ENCODE measurements around the gene CYYR1.

Gene CYYR1

DNA sequence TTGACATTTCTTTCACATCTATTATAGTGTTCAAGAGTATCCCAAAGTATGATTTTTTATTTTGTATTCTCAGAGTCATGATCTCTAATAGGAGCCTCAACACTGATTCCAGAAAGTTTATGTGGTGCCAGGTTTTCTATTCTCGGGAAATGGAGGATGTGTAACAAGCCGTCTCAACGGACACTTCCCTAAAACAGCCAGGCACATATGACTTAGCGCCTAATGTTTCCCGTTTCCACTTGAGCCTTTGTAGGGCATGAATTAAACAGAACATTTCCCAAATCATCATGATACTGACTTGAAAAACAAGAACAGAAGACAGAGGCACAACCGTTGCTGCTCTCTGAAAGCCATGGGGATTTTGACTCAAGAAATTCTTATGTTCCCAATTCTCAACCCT lies 8.0 kb downstream of the CYYR1 start:
- TF ChIP-seq, protein P1, sequence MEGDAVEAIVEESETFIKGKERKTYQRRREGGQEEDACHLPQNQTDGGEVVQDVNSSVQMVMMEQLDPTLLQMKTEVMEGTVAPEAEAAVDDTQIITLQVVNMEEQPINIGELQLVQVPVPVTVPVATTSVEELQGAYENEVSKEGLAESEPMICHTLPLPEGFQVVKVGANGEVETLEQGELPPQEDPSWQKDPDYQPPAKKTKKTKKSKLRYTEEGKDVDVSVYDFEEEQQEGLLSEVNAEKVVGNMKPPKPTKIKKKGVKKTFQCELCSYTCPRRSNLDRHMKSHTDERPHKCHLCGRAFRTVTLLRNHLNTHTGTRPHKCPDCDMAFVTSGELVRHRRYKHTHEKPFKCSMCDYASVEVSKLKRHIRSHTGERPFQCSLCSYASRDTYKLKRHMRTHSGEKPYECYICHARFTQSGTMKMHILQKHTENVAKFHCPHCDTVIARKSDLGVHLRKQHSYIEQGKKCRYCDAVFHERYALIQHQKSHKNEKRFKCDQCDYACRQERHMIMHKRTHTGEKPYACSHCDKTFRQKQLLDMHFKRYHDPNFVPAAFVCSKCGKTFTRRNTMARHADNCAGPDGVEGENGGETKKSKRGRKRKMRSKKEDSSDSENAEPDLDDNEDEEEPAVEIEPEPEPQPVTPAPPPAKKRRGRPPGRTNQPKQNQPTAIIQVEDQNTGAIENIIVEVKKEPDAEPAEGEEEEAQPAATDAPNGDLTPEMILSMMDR (IDR thresholded peaks at IDR 0.05): no peak

DNA sequence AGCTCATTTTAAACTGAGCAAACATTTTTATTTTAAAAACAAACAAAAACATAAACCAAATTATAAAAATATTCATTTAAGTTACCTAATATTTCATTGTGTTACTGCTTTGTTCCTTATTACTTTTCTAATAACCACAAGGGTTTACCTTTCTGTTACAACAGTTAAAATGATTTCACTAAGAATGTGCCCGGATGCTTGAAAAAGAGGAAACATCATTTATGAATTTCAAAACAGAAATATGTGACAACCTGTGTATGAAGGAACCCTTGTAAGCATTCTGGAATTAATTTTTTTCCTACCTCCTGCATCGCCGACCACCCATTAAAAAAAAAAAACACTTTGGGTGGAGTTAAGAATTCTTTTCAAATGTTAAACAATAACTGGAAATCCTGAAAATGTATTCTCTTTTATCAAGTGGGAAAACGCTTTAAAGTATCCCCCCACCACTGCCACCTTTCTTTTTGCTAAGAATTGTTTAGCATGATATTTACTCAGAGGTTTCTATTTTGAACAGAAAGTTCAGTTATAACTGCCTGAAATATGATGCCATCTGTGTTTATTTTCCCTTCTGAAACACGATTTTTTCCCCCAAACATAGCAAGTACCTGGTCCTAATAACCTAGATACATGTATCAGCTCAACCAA lies 9.1 kb downstream of the CYYR1 start:
- TF ChIP-seq, protein P1 (IDR thresholded peaks at IDR 0.05): no peak

DNA sequence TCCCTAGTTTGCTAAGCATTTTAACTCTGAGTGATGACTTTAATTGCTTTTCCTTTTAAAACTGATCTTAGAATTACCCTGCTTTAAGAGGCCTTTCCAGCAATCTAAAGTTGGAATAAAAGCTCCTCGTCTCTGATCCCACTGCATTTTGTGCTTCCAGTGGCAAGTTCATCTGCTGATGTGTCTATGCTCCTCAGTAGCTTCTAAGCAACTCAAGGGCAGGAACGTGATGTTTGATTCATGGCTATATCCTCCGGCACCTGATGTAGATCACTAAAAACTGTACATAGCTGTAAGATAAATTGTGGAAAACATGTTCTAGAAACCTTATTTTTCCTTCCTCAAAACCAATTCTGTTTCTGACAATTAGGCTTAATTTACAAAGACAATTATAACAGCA lies 12.5 kb downstream of the CYYR1 start:
- TF ChIP-seq, protein P1 (IDR thresholded peaks at IDR 0.05): no peak

DNA sequence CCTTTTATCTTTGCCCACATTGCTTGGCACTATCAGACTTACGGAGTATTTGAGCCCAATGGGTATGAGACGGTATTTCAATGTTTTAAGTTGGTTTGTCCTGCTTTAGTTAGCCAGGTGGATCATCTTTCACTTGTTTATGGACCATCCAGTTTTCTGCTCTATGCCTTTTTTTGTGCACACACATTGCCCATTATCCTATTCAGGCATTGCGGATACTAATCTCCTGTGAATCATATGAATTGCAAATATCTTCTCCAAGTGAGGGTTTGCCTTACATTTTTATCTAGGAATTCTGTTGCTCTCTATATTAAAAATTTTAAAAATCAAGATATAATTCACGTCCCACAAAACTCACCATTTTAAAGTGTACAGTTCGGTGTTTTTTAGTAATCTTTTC lies 14.0 kb downstream of the CYYR1 start:
- TF ChIP-seq, protein P1 (IDR thresholded peaks at IDR 0.05): no peak

DNA sequence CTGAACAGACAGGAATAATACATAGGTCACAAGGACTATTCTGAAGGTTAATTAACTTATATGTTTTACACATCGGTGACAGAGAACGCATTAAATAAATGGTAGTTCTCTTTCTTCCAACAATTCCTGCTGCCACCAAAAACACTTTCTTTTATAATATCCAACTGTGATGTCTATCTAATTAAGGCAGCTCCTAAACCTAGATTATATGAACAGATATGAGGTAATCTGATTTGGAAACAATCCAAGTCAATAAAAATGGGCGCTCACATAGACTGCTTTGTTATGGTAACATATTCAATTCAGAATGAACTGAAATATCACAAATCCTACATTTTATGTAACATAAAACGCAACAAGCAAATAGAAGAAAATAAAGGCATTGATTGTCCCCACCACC lies 16.0 kb downstream of the CYYR1 start:
- TF ChIP-seq, protein P1 (IDR thresholded peaks at IDR 0.05): no peak

DNA sequence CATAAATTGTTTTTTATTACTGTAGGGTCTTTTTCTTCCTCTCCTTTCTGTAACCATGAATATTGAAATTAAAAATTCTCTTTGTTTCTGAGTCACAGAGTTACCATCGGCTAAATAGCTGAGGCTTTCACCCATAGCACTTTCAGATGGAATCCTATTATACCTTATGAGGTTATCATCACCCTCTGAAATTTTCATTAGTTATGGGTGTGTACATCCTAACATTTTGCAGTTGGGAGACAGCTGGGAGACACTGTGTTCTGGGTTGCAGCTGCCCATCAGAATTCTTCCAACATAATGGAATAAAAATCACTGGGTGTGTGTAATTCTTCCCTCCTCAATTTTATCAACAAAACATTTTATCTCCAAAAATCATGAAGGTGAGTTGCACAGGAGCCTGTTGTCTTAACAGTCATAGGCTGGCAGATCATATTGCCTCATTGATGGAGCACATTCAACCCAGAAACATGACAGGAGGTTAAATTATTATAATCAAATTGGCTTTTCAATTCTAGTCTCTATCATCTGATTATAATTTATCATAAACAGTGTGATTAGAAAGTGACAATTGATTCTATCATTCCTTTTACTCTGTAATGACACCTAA lies 17.4 kb downstream of the CYYR1 start:
- TF ChIP-seq, protein P1 (IDR thresholded peaks at IDR 0.05): no peak

DNA sequence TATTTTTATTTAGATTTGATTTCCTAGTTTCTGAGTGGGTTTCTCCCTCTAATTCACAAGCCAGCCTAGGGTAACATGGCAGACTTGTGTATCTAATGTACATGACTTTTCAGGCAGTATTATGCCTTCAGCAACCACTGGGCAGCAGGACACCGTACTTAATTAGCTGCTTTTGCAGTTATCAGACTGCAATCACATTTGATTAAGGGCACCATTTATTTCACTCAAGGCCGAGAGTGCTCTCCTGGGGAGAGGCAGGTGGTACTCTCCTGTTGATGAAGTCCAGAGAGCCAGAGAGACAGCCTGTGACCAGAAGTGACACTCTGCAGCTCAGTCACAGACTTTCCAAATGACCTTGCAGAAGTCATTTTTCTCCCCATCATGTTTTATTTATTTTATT lies 18.7 kb downstream of the CYYR1 start:
- TF ChIP-seq, protein P1 (IDR thresholded peaks at IDR 0.05): no peak
